ENCODE data around the gene FOXN4. TPM values are rescaled to one million over a fixed set of nuclear protein-coding genes. Genes with fewer than 3 reads are reported as not detected.

Gene FOXN4
- not detected in 2 replicates for total RNA-seq

GRCh38 chr12:109308534-109309380 is at the start of gene FOXN4:
Gene FOXN4, minus strand, starts transcription at chr12:109309284. Its CDS starts 963 bp downstream, at chr12:109308321.

GRCh38 chr12:109347589-109347988 is 38.5 kb upstream of the FOXN4 start, which contains the start of gene MYO1H:
Gene MYO1H, plus strand, starts transcription at chr12:109347900. Its CDS starts 61 bp downstream, at chr12:109347961.

Other genes starting within 250 kb of the FOXN4 start
- 14.0 and 15.7 TPM in 2 replicates for gene ALKBH2, start 215.8 kb downstream of the FOXN4 start, total RNA-seq
- 18.5 and 18.7 TPM in 2 replicates for gene UNG, start 211.7 kb downstream of the FOXN4 start, total RNA-seq
- gene ACACB, start 192.7 kb downstream of the FOXN4 start, total RNA-seq: 4.5 and 4.7 TPM in 2 replicates
- not detected in 2 replicates for gene MYO1H, start 38.6 kb upstream of the FOXN4 start, total RNA-seq
- gene KCTD10, start 168.0 kb upstream of the FOXN4 start, total RNA-seq: 72.5 and 82.8 TPM in 2 replicates
- gene UBE3B, start 168.3 kb upstream of the FOXN4 start, total RNA-seq: 53.4 and 83.6 TPM in 2 replicates

All from smooth muscle cell of the umbilical artery (primary cell).